Measurements from ENCODE around the gene PIGA.

DNA sequence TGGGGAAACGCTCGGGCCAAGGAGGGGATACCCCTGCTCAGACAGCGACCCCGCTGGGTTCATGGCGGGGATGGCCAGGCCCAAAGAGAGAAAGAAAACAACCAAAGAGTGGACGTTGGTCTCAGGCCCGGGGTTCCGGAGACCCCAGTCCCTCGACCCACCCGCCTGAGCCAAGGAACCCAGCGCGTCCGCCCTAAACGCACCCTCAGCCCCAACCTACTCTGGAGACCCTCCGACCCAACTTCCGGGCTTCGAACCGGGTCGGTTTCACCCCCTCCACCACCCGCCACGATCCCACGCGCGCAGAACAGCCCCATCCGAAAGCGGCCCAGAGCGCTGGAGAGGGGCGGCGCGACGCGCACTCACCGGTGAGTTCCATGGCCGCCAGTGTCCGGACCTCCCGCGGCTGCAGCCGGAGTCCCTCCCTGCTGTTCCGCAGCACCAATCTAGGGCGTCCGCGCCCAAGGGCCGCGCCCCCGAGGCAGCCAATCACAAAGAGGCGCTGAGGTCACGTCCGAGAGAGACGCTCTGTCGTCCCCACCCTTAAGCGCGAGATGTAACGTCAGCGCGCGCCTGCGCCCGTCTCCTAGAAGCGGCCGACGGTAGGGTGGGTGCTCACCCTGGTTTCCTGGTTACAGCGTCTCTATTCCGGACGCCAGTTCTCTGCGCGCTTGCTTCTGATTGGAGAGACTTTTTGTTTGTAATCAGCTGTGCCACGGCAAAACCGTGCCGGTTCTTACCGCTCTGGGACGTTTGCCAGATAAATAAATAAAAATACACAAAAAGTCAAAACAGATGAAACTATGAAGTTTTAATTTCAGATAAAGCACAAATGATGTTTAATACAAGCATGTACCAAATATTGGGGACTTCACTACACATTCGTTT, at the start of gene PIGA:
- peak; percentile 68 to 88 for TF ChIP-seq POLR2A (IDR thresholded peaks at IDR 0.05)
- TF ChIP-seq CTCF (IDR thresholded peaks at IDR 0.05), result no peak

Data from heart left ventricle (tissue), 13 donors.